Esophagus muscularis mucosa (tissue), 4 donors: ENCODE data around the gene LCP2. TPM values are rescaled to one million over a fixed set of nuclear protein-coding genes. Genes with fewer than 3 reads are reported as not detected.

Source experiments
- DNase-seq: peaks from one replicate; pipeline ENCODE4 v3.0.0-alpha.2; 2017; ENCODE audit errors: extremely low spot score
- H3K27ac ChIP-seq, 4 donors: fragments of 200-600 bp; sonication (generic); replicated peaks in 1 of 4; 1 replicate in 3 of 4; 2 replicates in 1 of 4; pipeline ENCODE4 v1.5.1; 2016 to 2019; ENCODE audit warnings: mild to moderate bottlenecking in 1 of 4
- H3K27me3 ChIP-seq, 4 donors: fragments of 200-600 bp; sonication (generic); one replicate each; pipeline versions ENCODE4 v1.5.1 to v1.6.0; 2016 to 2019
- H3K36me3 ChIP-seq, 4 donors: fragments of 200-600 bp; sonication (generic); one replicate each; pipeline ENCODE4 v1.5.1; 2016 to 2019
- H3K4me1 ChIP-seq, 4 donors: fragments of 200-600 bp; sonication (generic); one replicate each; pipeline ENCODE4 v1.5.1; 2016 to 2019
- H3K4me3 ChIP-seq, 4 donors: fragments of 200-600 bp; sonication (generic); 1 replicate in 2 of 4; 2 replicates in 2 of 4; pipeline ENCODE4 v1.5.1; 2016 to 2019; ENCODE audit warnings: mild to moderate bottlenecking in 4 of 4, moderate library complexity in 1 of 4
- H3K9me3 ChIP-seq, 4 donors: fragments of 200-600 bp; sonication (generic); 1 replicate in 3 of 4; 2 replicates in 1 of 4; pipeline ENCODE4 v1.5.1; 2016 to 2019
- CTCF ChIP-seq, 3 experiments: fragments of 200-600 bp in 2 of 3; fragments of 450-650 bp in 1 of 3; sonication (generic) in 2 of 3; IDR thresholded peaks; one replicate each; pipeline ENCODE4 v1.5.1; 2017 to 2019; ENCODE audit warnings: antibody characterized with exemption in 3 of 3, mild to moderate bottlenecking in 2 of 3, moderate library complexity in 1 of 3
- WGBS: methylation state at CpG from one replicate; pipeline ENCODE4 v1.1.5; 2018; 5-methylcytosine and 5-hydroxymethylcytosine counted together
- intact Hi-C: fragments of 100-400 bp; cut with DNase I; formaldehyde crosslinking; loops from one replicate; pipeline ENCODE4 v1.15.1; 2023
- total RNA-seq, 4 donors: library from RNA; depleted of rRNA; stranded (reverse); fragments of >200 nt; gene quantifications; one replicate each; pipeline versions ENCODE4 v1.1.0 to v1.2.1, GENCODE V29; 2016

LCP2 gene
- total RNA-seq, 4 donors from 2014 or later = 6.8 to 20.4 (median 9.0) TPM

GRCh38 chr5:170200876-170201275 lies 96.7 kb downstream of the LCP2 start:
- no peak for DNase-seq
- intact Hi-C loops = no loop called here
- H3K36me3 ChIP-seq = no peaks in the 10 kb centered on the region
- no peaks in the 10 kb centered on the region for H3K9me3 ChIP-seq
- H3K27ac ChIP-seq = no peak overlapping the region
- H3K4me1 ChIP-seq = no peaks in the 10 kb centered on the region
- no peak for TF ChIP-seq CTCF (IDR thresholded peaks at IDR 0.05)
- 0% methylated on average over 1 of the region's 1 CpG for WGBS
- no peaks in the 10 kb centered on the region for H3K27me3 ChIP-seq
- no peak overlapping the region for H3K4me3 ChIP-seq

Other genes with a start within 250 kb of the LCP2 start
- not detected for gene FOXI1, start 191.9 kb downstream of the LCP2 start, total RNA-seq
- 1 to 10 TPM in 1 of 4 donors, not detected in 3; 6.5 TPM for gene C5orf58, start 64.8 kb downstream of the LCP2 start, total RNA-seq
- 10 to 100 TPM; 45.6 to 83.0 (median 78.8) TPM for gene KCNMB1, start 91.6 kb upstream of the LCP2 start, total RNA-seq
- gene KCNIP1, start 206.2 kb upstream of the LCP2 start, total RNA-seq = 1 to 10 TPM in 1 of 4 donors, under 1 TPM in 1, not detected in 2; 0.97 to 1.7 TPM